ENCODE measurements around the gene SKI. TPM values are rescaled to one million over a fixed set of nuclear protein-coding genes. Genes with fewer than 3 reads are reported as not detected.

Gene SKI
- polyA plus RNA-seq, 3 donors, result 0.20 to 6.6 (median 0.25) TPM

- peaks cover 93% of the 10 kb centered on the region for H4K20me1 ChIP-seq (ENCODE audit: insufficient read depth, low read length)
- WGBS (ENCODE audit: insufficient coverage), result 98% methylated on average over 12 of the region's 20 CpGs
- DNase-seq, result no peak
- no peak for TF ChIP-seq CTCF (IDR thresholded peaks at IDR 0.05)
- H3K9ac ChIP-seq (ENCODE audit: insufficient read depth, low read length, poor library complexity, severe bottlenecking), result no peak overlapping the region
- intact Hi-C loops (cut with micrococcal nuclease), result no loop called here
- H3K27ac ChIP-seq (ENCODE audit: low read depth in 1 of 2, low read length in 2 of 2), result no peak overlapping the region
- H3K4me3 ChIP-seq (replicated peaks in 1 of 3; ENCODE audit: low read depth in 2 of 3, low read length in 3 of 3), result no peak overlapping the region
- peaks cover 0 to 20% of the 10 kb centered on the region in 2 donors for H3K9me3 ChIP-seq (replicated peaks in 1 of 2; ENCODE audit: control insufficient read depth in 1 of 2, insufficient read depth in 1 of 2, low read length in 2 of 2)
- Mint-ChIP-seq H3K27ac (peak overlapping the region in 2 of 7 donors; percentile 21 to 25), H3K4me3 (no peak overlapping the region), H3K4me1 (peaks cover 29% of the 10 kb centered on the region), H3K27me3 (ENCODE audit: low read depth in 3 of 3) (peaks cover 0 to 7% (median 1%) of the 10 kb centered on the region in 3 donors), H3K36me3 (peaks cover 41 to 59% of the 10 kb centered on the region in 2 donors), H3K9me3 (peaks cover 0 to 14% (median 5%) of the 10 kb centered on the region in 7 donors)
- H3K4me1 ChIP-seq (ENCODE audit: control insufficient read depth in 1 of 2, insufficient read depth in 2 of 2, low read length in 2 of 2), result peaks cover 3 to 26% of the 10 kb centered on the region in 2 donors
- H3K36me3 ChIP-seq (replicated peaks in 1 of 2; ENCODE audit: control insufficient read depth in 1 of 2, insufficient read depth in 2 of 2, low read length in 2 of 2), result peaks cover 0 to 4% of the 10 kb centered on the region in 2 donors
- H3K27me3 ChIP-seq (ENCODE audit: control insufficient read depth in 2 of 2, insufficient read depth in 2 of 2, low read length in 2 of 2), result no peaks in the 10 kb centered on the region
- no peak overlapping the region for H2AFZ ChIP-seq (ENCODE audit: insufficient read depth, low read depth, low read length, poor library complexity, severe bottlenecking)
- H3K79me2 ChIP-seq (ENCODE audit: insufficient read depth, low read length), result peaks cover 88% of the 10 kb centered on the region
- no peak overlapping the region for H3K4me2 ChIP-seq (replicated peaks; ENCODE audit: extremely low read depth, low read length, poor library complexity, severe bottlenecking)
Observed at GRCh38 chr1:2253036-2253796, 25.1 kb downstream of the SKI start.

GRCh38 chr1:2253797-2254480, 25.8 kb downstream of the SKI start:
- peaks cover 88% of the 10 kb centered on the region for H3K79me2 ChIP-seq (ENCODE audit: insufficient read depth, low read length)

More at GRCh38 chr1:2253797-2254480, 25.8 kb downstream of the SKI start:
- no peaks in the 10 kb centered on the region for H3K27me3 ChIP-seq (ENCODE audit: control insufficient read depth in 2 of 2, insufficient read depth in 2 of 2, low read length in 2 of 2)
- H3K4me1 ChIP-seq (ENCODE audit: control insufficient read depth in 1 of 2, insufficient read depth in 2 of 2, low read length in 2 of 2), result peaks cover 0 to 23% of the 10 kb centered on the region in 2 donors
- Mint-ChIP-seq H3K27ac (peak overlapping the region in 2 of 7 donors; percentile 3 to 31), H3K4me3 (no peak overlapping the region), H3K9me3 (peaks cover 0 to 14% (median 5%) of the 10 kb centered on the region in 7 donors), H3K4me1 (peaks cover 27% of the 10 kb centered on the region), H3K36me3 (peaks cover 38 to 60% of the 10 kb centered on the region in 2 donors), H3K27me3 (ENCODE audit: low read depth in 3 of 3) (peaks cover 0 to 7% (median 0%) of the 10 kb centered on the region in 3 donors)
- H3K4me2 ChIP-seq (replicated peaks; ENCODE audit: extremely low read depth, low read length, poor library complexity, severe bottlenecking), result no peak overlapping the region
- peaks cover 93% of the 10 kb centered on the region for H4K20me1 ChIP-seq (ENCODE audit: insufficient read depth, low read length)
- DNase-seq, result no peak
- H3K4me3 ChIP-seq (replicated peaks in 1 of 3; ENCODE audit: low read depth in 2 of 3, low read length in 3 of 3), result no peak overlapping the region
- H3K27ac ChIP-seq (ENCODE audit: low read depth in 1 of 2, low read length in 2 of 2), result no peak overlapping the region
- TF ChIP-seq CTCF (IDR thresholded peaks at IDR 0.05), result no peak
- intact Hi-C loops (cut with micrococcal nuclease), result loop anchor here in 1 of 2 donors (2.0 kb wide), 1 partner anchor 19 kb away; no protein-coding TSS in a partner anchor
- H3K36me3 ChIP-seq (replicated peaks in 1 of 2; ENCODE audit: control insufficient read depth in 1 of 2, insufficient read depth in 2 of 2, low read length in 2 of 2), result peaks cover 0 to 4% of the 10 kb centered on the region in 2 donors
- peaks cover 0 to 20% of the 10 kb centered on the region in 2 donors for H3K9me3 ChIP-seq (replicated peaks in 1 of 2; ENCODE audit: control insufficient read depth in 1 of 2, insufficient read depth in 1 of 2, low read length in 2 of 2)
- H3K9ac ChIP-seq (ENCODE audit: insufficient read depth, low read length, poor library complexity, severe bottlenecking), result no peak overlapping the region
- 98% methylated on average over 13 of the region's 23 CpGs for WGBS (ENCODE audit: insufficient coverage)
- no peak overlapping the region for H2AFZ ChIP-seq (ENCODE audit: insufficient read depth, low read depth, low read length, poor library complexity, severe bottlenecking)

All from CD14-positive monocyte (primary cell).